ENCODE data around the gene ITGA1. TPM values are rescaled to one million over a fixed set of nuclear protein-coding genes. Genes with fewer than 3 reads are reported as not detected.
A peak's percentile ranks its signal among the peaks of the same experiment; 100 is the strongest.

The ITGA1 gene
- total and polyA plus RNA-seq, 2 of the 13 experiments (the other 11 are each of a cell fraction or from before 2014, with no cell fraction given): 23.1 to 28.6 TPM

- TF ChIP-seq ARID3A (IDR thresholded peaks at IDR 0.05; ENCODE audit: low read depth, low read length) (peak; percentile 89), POGZ (CRISPR knock-in tag; IDR thresholded peaks at IDR 0.05) (peak; percentile 90), HBP1 (CRISPR knock-in tag; IDR thresholded peaks at IDR 0.05; ENCODE audit: low read depth) (no peak), HOXA9 (CRISPR knock-in tag; IDR thresholded peaks at IDR 0.05; ENCODE audit: borderline replicate concordance) (no peak), HOMEZ (CRISPR knock-in tag; IDR thresholded peaks at IDR 0.05; ENCODE audit: low read depth) (peak; percentile 99), ZNF577 (CRISPR knock-in tag; IDR thresholded peaks at IDR 0.05; ENCODE audit: borderline replicate concordance, low read depth) (no peak), SP140L (CRISPR knock-in tag; IDR thresholded peaks at IDR 0.05; ENCODE audit: borderline replicate concordance) (no peak), FOXA1 (IDR thresholded peaks at IDR 0.05) (no peak), FOXA1 (CRISPR knock-in tag; IDR thresholded peaks at IDR 0.05) (peak; percentile 49; the same call in 1 of the 2 replicates), ATRX (CRISPR knock-in tag; IDR thresholded peaks at IDR 0.05; ENCODE audit: borderline replicate concordance) (no peak), PBX2 (CRISPR knock-in tag; IDR thresholded peaks at IDR 0.05) (no peak), RXRB (CRISPR knock-in tag; IDR thresholded peaks at IDR 0.05; ENCODE audit: borderline replicate concordance) (0 out of 2 replicates have a peak, but pooled peaks have one; percentile 24), FOXK1 (CRISPR knock-in tag; IDR thresholded peaks at IDR 0.05; ENCODE audit: borderline replicate concordance, low read depth) (0 out of 2 replicates have a peak, but pooled peaks have one; percentile 43), SAP130 (CRISPR knock-in tag; IDR thresholded peaks at IDR 0.05; ENCODE audit: low read depth) (peak; percentile 50), NFYC (CRISPR knock-in tag; IDR thresholded peaks at IDR 0.05) (peak; percentile 66), KMT2B (CRISPR knock-in tag; IDR thresholded peaks at IDR 0.05) (0 out of 2 replicates have a peak, but pooled peaks have one; percentile 25), PPARG (CRISPR knock-in tag; conservative IDR thresholded peaks at IDR 0.05) (peak; percentile 85), FOXA3 (CRISPR knock-in tag; IDR thresholded peaks at IDR 0.05) (peak; percentile 72), ATF1 (CRISPR knock-in tag; IDR thresholded peaks at IDR 0.05) (peak; percentile 31; the same call in 1 of the 2 replicates), FOSL2 (CRISPR knock-in tag; IDR thresholded peaks at IDR 0.05) (peak; percentile 9; the same call in 1 of the 2 replicates), NFIC (IDR thresholded peaks at IDR 0.05; ENCODE audit: low read length) (peak; percentile 71; the same call in 1 of the 2 replicates), ZBTB20 (CRISPR knock-in tag; IDR thresholded peaks at IDR 0.05; ENCODE audit: borderline replicate concordance, low read depth) (no peak), NR2F6 (IDR thresholded peaks at IDR 0.05) (peak; percentile 28; the same call in 1 of the 2 replicates), NR2F6 (CRISPR knock-in tag; IDR thresholded peaks at IDR 0.05) (no peak), CREM (IDR thresholded peaks at IDR 0.05) (peak; percentile 51), CREM (CRISPR knock-in tag; IDR thresholded peaks at IDR 0.05) (no peak), NFYB (CRISPR knock-in tag; IDR thresholded peaks at IDR 0.05) (peak; percentile 68), ZMYM4 (CRISPR knock-in tag; IDR thresholded peaks at IDR 0.05) (peak; percentile 68; the same call in 1 of the 2 replicates), ASH2L (IDR thresholded peaks at IDR 0.05; ENCODE audit: insufficient read length, low read depth, low read length) (peak; percentile 47)
These were observed 6.8 kb downstream of the ITGA1 start (continued) for GRCh38 chr5:52794519-52794918.

All from HepG2 (cell line).